GM12865 (cell line): ENCODE data around the gene ALAS1.

ENCODE experiments used
- DNase-seq: peaks from one replicate; pipeline ENCODE4 v3.0.0; 2010; ENCODE audit warnings: low read depth
- H3K4me3 ChIP-seq: 2 replicates; pipeline ENCODE4 v1.5.1; 2011; ENCODE audit warnings: mild to moderate bottlenecking, low read depth, low read length, control low read depth
- CTCF ChIP-seq: IDR thresholded peaks from 2 replicates; pipeline ENCODE4 v1.5.1; 2011; ENCODE audit warnings: low read length, control low read depth, low read depth, inconsistent platforms; ENCODE audit not compliant: insufficient read depth; ENCODE audit errors: missing control alignments

The ALAS1 gene

GRCh38 chr3:52226229-52226817 lies 28.4 kb downstream of the ALAS1 start:
- no peak overlapping the region for H3K4me3 ChIP-seq
- TF ChIP-seq CTCF, result no peak

GRCh38 chr3:52227117-52227516 lies 29.2 kb downstream of the ALAS1 start:
- DNase-seq, result no peak
- no peak for TF ChIP-seq CTCF

More at GRCh38 chr3:52226229-52226817, 28.4 kb downstream of the ALAS1 start:
- DNase-seq, result no peak

GRCh38 chr3:52227766-52228165 lies 29.8 kb downstream of the ALAS1 start:
- TF ChIP-seq CTCF, result no peak
- no peak for DNase-seq
- H3K4me3 ChIP-seq, result no peak overlapping the region

More at GRCh38 chr3:52227117-52227516, 29.2 kb downstream of the ALAS1 start:
- H3K4me3 ChIP-seq, result no peak overlapping the region

GRCh38 chr3:52228266-52228665 lies 30.3 kb downstream of the ALAS1 start:
- no peak overlapping the region for H3K4me3 ChIP-seq
- DNase-seq, result no peak
- no peak for TF ChIP-seq CTCF

- DNase-seq, result no peak
- no peak for TF ChIP-seq CTCF
- no peak overlapping the region for H3K4me3 ChIP-seq
Measured at GRCh38 chr3:52228751-52229291, 30.9 kb downstream of the ALAS1 start.

- H3K4me3 ChIP-seq, result no peak overlapping the region
- TF ChIP-seq CTCF, result no peak
Measured at GRCh38 chr3:52229656-52230055, 31.7 kb downstream of the ALAS1 start.

GRCh38 chr3:52230461-52230860 lies 32.5 kb downstream of the ALAS1 start:
- DNase-seq, result no peak
- TF ChIP-seq CTCF, result no peak
- H3K4me3 ChIP-seq, result no peak overlapping the region

More at GRCh38 chr3:52229656-52230055, 31.7 kb downstream of the ALAS1 start:
- DNase-seq, result no peak
